Astrocyte (in vitro differentiated cells and primary cell): Measurements from ENCODE around the gene MAPK10. TPM values are rescaled to one million over a fixed set of nuclear protein-coding genes. Genes with fewer than 3 reads are reported as not detected.

ENCODE experiments used
- DNase-seq: peaks from one replicate; pipeline ENCODE4 v3.0.0-alpha.2; 2010; ENCODE audit warnings: low read depth
- FAIRE-seq: peaks from 2 replicates; lab custom pipeline; 2011; peaks lifted over from hg19 to GRCh38; lab: Jason Lieb, UNC
- H2AFZ ChIP-seq: 2 replicates; pipeline ENCODE4 v1.6.0; 2012; ENCODE audit warnings: low read depth, low read length, inconsistent platforms
- H3K27ac ChIP-seq: 2 replicates; pipeline ENCODE4 v1.5.1; 2011; ENCODE audit warnings: low read depth, low read length, inconsistent platforms
- H3K27me3 ChIP-seq: 2 replicates; pipeline ENCODE4 v1.6.0; 2011; ENCODE audit warnings: low read length, inconsistent platforms; ENCODE audit not compliant: insufficient read depth
- H3K36me3 ChIP-seq: 2 replicates; pipeline ENCODE4 v1.5.1; 2011; ENCODE audit warnings: low read length, inconsistent platforms; ENCODE audit not compliant: insufficient read depth
- H3K4me1 ChIP-seq: 2 replicates; pipeline ENCODE4 v1.5.1; 2011; ENCODE audit warnings: low read length, inconsistent platforms; ENCODE audit not compliant: insufficient read depth
- H3K4me2 ChIP-seq: 2 replicates; pipeline ENCODE4 v1.6.0; 2012; ENCODE audit warnings: low read length, inconsistent platforms
- H3K4me3 ChIP-seq: 2 replicates; pipeline ENCODE4 v1.5.1; 2011; ENCODE audit warnings: low read depth, mild to moderate bottlenecking, low read length, inconsistent platforms; ENCODE audit not compliant: insufficient read depth
- H3K79me2 ChIP-seq: 2 replicates; pipeline ENCODE4 v1.6.0; 2012; ENCODE audit warnings: mild to moderate bottlenecking, low read length, inconsistent platforms; ENCODE audit not compliant: insufficient read depth
- H3K9ac ChIP-seq: 2 replicates; pipeline ENCODE4 v1.6.0; 2012; ENCODE audit warnings: mild to moderate bottlenecking, low read length, inconsistent platforms
- H3K9me3 ChIP-seq: 2 replicates; pipeline ENCODE4 v1.5.1; 2012; ENCODE audit warnings: low read depth, mild to moderate bottlenecking, low read length, inconsistent platforms; ENCODE audit not compliant: insufficient read depth
- H4K20me1 ChIP-seq: 2 replicates; pipeline ENCODE4 v1.6.0; 2012; ENCODE audit warnings: low read length, inconsistent platforms; ENCODE audit not compliant: insufficient read depth
- H3K27ac Mint-ChIP-seq: one replicate; pipeline ENCODE4 v1.8.0; 2021; ENCODE audit warnings: mild to moderate bottlenecking, mixed read lengths; ENCODE audit not compliant: unreplicated experiment
- H3K27me3 Mint-ChIP-seq: one replicate; pipeline ENCODE4 v1.8.0; 2021; ENCODE audit warnings: low read depth, mixed read lengths; ENCODE audit not compliant: unreplicated experiment
- H3K36me3 Mint-ChIP-seq: one replicate; pipeline ENCODE4 v1.8.0; 2021; ENCODE audit warnings: low read depth, mixed read lengths; ENCODE audit not compliant: unreplicated experiment
- H3K4me1 Mint-ChIP-seq: one replicate; pipeline ENCODE4 v1.8.0; 2021; ENCODE audit warnings: low read depth, mixed read lengths; ENCODE audit not compliant: unreplicated experiment
- H3K4me3 Mint-ChIP-seq: one replicate; pipeline ENCODE4 v1.8.0; 2021; ENCODE audit warnings: mild to moderate bottlenecking, moderate library complexity, mixed read lengths; ENCODE audit not compliant: unreplicated experiment
- H3K9me3 Mint-ChIP-seq: one replicate; pipeline ENCODE4 v1.8.0; 2021; ENCODE audit warnings: mild to moderate bottlenecking, mixed read lengths; ENCODE audit not compliant: unreplicated experiment
- CTCF ChIP-seq: IDR thresholded peaks from 2 replicates; pipeline ENCODE4 v1.5.1; 2011; ENCODE audit warnings: low read depth, mild to moderate bottlenecking, inconsistent platforms, low read length, moderate library complexity; ENCODE audit not compliant: insufficient read depth
- EZH2 ChIP-seq: IDR thresholded peaks from 2 replicates; pipeline ENCODE4 v1.6.1; 2012; ENCODE audit warnings: mild to moderate bottlenecking, low read length, inconsistent platforms; ENCODE audit not compliant: insufficient read depth
- total RNA-seq: library from RNA; stranded (reverse); gene quantifications from 2 replicates; pipeline ENCODE4 v1.2.1, GENCODE V29; 2021

Gene MAPK10
- total RNA-seq, 1 donor from 2014 or later = 7.5 TPM

GRCh38 chr4:86007042-86007441 lies 352.8 kb downstream of the MAPK10 start:
- H3K36me3 Mint-ChIP-seq = no peaks in the 10 kb centered on the region
- H3K4me3 ChIP-seq = no peak overlapping the region
- H3K9ac ChIP-seq = no peak overlapping the region

GRCh38 chr4:86006057-86006456 lies 353.8 kb downstream of the MAPK10 start:
- no peak overlapping the region for H2AFZ ChIP-seq
- no peaks in the 10 kb centered on the region for H3K79me2 ChIP-seq
- H3K9ac ChIP-seq = no peak overlapping the region
- no peak for FAIRE-seq
- no peaks in the 10 kb centered on the region for H3K36me3 ChIP-seq
- H3K4me3 ChIP-seq = no peak overlapping the region
- Mint-ChIP-seq H3K36me3 (no peaks in the 10 kb centered on the region), H3K27me3 (no peaks in the 10 kb centered on the region), H3K9me3 (no peaks in the 10 kb centered on the region), H3K4me1 (peaks cover under 1% of the 10 kb centered on the region), H3K27ac (no peak overlapping the region), H3K4me3 (no peak overlapping the region)
- no peaks in the 10 kb centered on the region for H3K4me1 ChIP-seq
- no peak overlapping the region for H3K4me2 ChIP-seq
- H3K27me3 ChIP-seq = no peaks in the 10 kb centered on the region
- DNase-seq = no peak
- no peak for TF ChIP-seq CTCF
- no peak for TF ChIP-seq EZH2
- no peaks in the 10 kb centered on the region for H3K9me3 ChIP-seq
- H3K27ac ChIP-seq = no peak overlapping the region
- H4K20me1 ChIP-seq = no peaks in the 10 kb centered on the region

More at GRCh38 chr4:86007042-86007441, 352.8 kb downstream of the MAPK10 start:
- no peaks in the 10 kb centered on the region for H3K4me1 ChIP-seq
- H3K27me3 ChIP-seq = no peaks in the 10 kb centered on the region
- H3K4me1 Mint-ChIP-seq = peaks cover 4% of the 10 kb centered on the region
- H3K27me3 Mint-ChIP-seq = no peaks in the 10 kb centered on the region
- H3K27ac ChIP-seq = no peak overlapping the region
- no peaks in the 10 kb centered on the region for H3K79me2 ChIP-seq
- H3K9me3 Mint-ChIP-seq = no peaks in the 10 kb centered on the region
- H3K4me2 ChIP-seq = no peak overlapping the region
- H3K4me3 Mint-ChIP-seq = no peak overlapping the region
- no peak for TF ChIP-seq CTCF
- no peak for TF ChIP-seq EZH2
- H4K20me1 ChIP-seq = no peaks in the 10 kb centered on the region
- H3K27ac Mint-ChIP-seq = no peak overlapping the region
- H2AFZ ChIP-seq = no peak overlapping the region
- DNase-seq (no peak), FAIRE-seq (no peak)
- no peaks in the 10 kb centered on the region for H3K9me3 ChIP-seq
- no peaks in the 10 kb centered on the region for H3K36me3 ChIP-seq

GRCh38 chr4:86004030-86004429 lies 355.8 kb downstream of the MAPK10 start:
- H3K4me1 Mint-ChIP-seq = no peaks in the 10 kb centered on the region
- FAIRE-seq = no peak
- no peaks in the 10 kb centered on the region for H3K36me3 Mint-ChIP-seq
- Histone ChIP-seq H3K27me3 (no peaks in the 10 kb centered on the region), H3K4me1 (no peaks in the 10 kb centered on the region), H3K27ac (no peak overlapping the region), H3K9ac (no peak overlapping the region), H3K4me2 (no peak overlapping the region), H4K20me1 (no peaks in the 10 kb centered on the region), H3K4me3 (no peak overlapping the region), H2AFZ (no peak overlapping the region), H3K9me3 (no peaks in the 10 kb centered on the region), H3K79me2 (no peaks in the 10 kb centered on the region), H3K36me3 (no peaks in the 10 kb centered on the region)
- no peak for DNase-seq
- TF ChIP-seq CTCF = no peak
- TF ChIP-seq EZH2 = no peak
- H3K27ac Mint-ChIP-seq = no peak overlapping the region
- no peak overlapping the region for H3K4me3 Mint-ChIP-seq
- no peaks in the 10 kb centered on the region for H3K9me3 Mint-ChIP-seq
- H3K27me3 Mint-ChIP-seq = no peaks in the 10 kb centered on the region
